Lung (tissue), 12 donors: ENCODE results near the gene C14orf119. TPM values are rescaled to one million over a fixed set of nuclear protein-coding genes. Genes with fewer than 3 reads are reported as not detected.

Experiments
- ATAC-seq: fragments of 200-7000 bp; cut with Tn5 transposase; one replicate; pipeline ENCODE4 v1.9.1; 2020; ENCODE audit warnings: moderate number of reproducible peaks; ENCODE audit not compliant: insufficient read depth, low FRiP score
- DNase-seq, 3 donors: peaks; one replicate each; pipeline ENCODE4 v3.0.0-alpha.2; 2013 to 2017
- H3K27ac ChIP-seq, 2 donors: one replicate each; pipeline ENCODE4 v1.5.1; 2013; ENCODE audit warnings: mild to moderate bottlenecking in 2 of 2, moderate library complexity in 2 of 2, control low read depth in 1 of 2, inconsistent platforms in 1 of 2, low read depth in 1 of 2, low read length in 1 of 2
- H3K27me3 ChIP-seq, 3 donors: one replicate each; pipeline ENCODE4 v1.5.1; 2013; ENCODE audit warnings: low read length in 2 of 3; ENCODE audit not compliant: control insufficient read depth in 3 of 3, insufficient read depth in 3 of 3
- H3K36me3 ChIP-seq, 4 donors: one replicate each; pipeline ENCODE4 v1.5.1; 2013; ENCODE audit warnings: low read length in 4 of 4, mild to moderate bottlenecking in 1 of 4, moderate library complexity in 1 of 4; ENCODE audit not compliant: control insufficient read depth in 4 of 4, insufficient read depth in 4 of 4
- H3K4me1 ChIP-seq, 5 donors: one replicate each; pipeline ENCODE4 v1.5.1; 2013; ENCODE audit warnings: low read length in 5 of 5, mild to moderate bottlenecking in 2 of 5, moderate library complexity in 1 of 5; ENCODE audit not compliant: control insufficient read depth in 5 of 5, insufficient read depth in 5 of 5
- H3K4me3 ChIP-seq: one replicate; pipeline ENCODE4 v1.5.1; 2013; ENCODE audit warnings: mild to moderate bottlenecking, control low read depth, moderate library complexity
- H3K9ac ChIP-seq, 2 donors: one replicate each; pipeline ENCODE4 v1.5.1; 2013; ENCODE audit warnings: low read length in 2 of 2, control low read depth in 1 of 2; ENCODE audit not compliant: insufficient read depth in 1 of 2
- H3K9me3 ChIP-seq, 4 donors: one replicate each; pipeline ENCODE4 v1.5.1; 2013; ENCODE audit warnings: low read length in 3 of 4, mild to moderate bottlenecking in 1 of 4, moderate library complexity in 1 of 4; ENCODE audit not compliant: control insufficient read depth in 4 of 4, insufficient read depth in 3 of 4
- CTCF ChIP-seq: IDR thresholded peaks from 2 replicates; pipeline ENCODE4 v1.5.1; 2012; ENCODE audit warnings: mild to moderate bottlenecking; ENCODE audit errors: control extremely low read depth, extremely low read depth
- WGBS, 2 donors: extraction: QIAGEN DNeasy Blood & Tissue Kit; methylation state at CpG; one replicate each; pipeline ENCODE4 v1.1.7; 2013; 5-methylcytosine and 5-hydroxymethylcytosine counted together
- polyA plus RNA-seq, 2 donors: library from polyadenylated mRNA; stranded (reverse); fragments of 200-250 nt; gene quantifications; one replicate each; pipeline ENCODE4 v1.2.1, GENCODE V29; 2013
- total RNA-seq, 2 donors: library from RNA; depleted of rRNA in 1 of 2; stranded (reverse); fragments of >200 nt in 1 of 2; gene quantifications; one replicate each; pipeline ENCODE4 v1.2.1, GENCODE V29; 2014 to 2021
- donor health status: control.
- donor health status: control.
- donor health status: Bipolar disorder and iron deficiency.
- donor health status: healthy.
- donor health status: DM: yes; HTN: yes; CAD: no.

C14orf119 gene
- total and polyA plus RNA-seq, 4 donors = 23.9 to 64.9 (median 41.4) TPM

DNA sequence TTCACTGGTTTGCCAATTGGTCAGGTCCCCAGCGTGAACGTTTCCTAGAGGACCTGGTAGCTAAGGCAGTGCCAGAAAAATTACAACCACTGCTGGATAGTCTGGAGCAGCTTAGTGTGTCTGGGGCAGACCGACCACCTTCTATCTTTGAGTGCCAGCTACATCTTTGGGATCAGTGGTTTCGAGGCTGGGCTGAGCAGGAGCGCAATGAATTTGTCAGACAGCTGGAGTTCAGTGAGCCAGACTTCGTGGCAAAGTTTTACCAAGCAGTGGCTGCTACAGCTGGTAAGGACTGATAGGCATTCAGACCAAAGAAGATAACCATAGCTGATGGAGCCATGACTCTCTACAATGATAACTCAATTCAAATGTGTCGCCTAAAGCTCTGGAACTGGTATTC is 2.5 kb downstream of the C14orf119 start:
- DNase-seq (no peak), ATAC-seq (no peak)
- no peaks in the 10 kb centered on the region for H3K27me3 ChIP-seq
- no peak for TF ChIP-seq CTCF
- H3K27ac ChIP-seq = peak overlapping the region in 1 of 2 donors; percentile 17
- no peaks in the 10 kb centered on the region for H3K9me3 ChIP-seq
- peaks cover 0 to 23% (median 9%) of the 10 kb centered on the region in 5 donors for H3K4me1 ChIP-seq
- no peak overlapping the region for H3K4me3 ChIP-seq
- peaks cover 8 to 19% (median 14%) of the 10 kb centered on the region in 4 donors for H3K36me3 ChIP-seq
- no peak overlapping the region for H3K9ac ChIP-seq
- WGBS, 2 donors = 82 to 91% methylated on average over 7 of the region's 7 CpGs

GRCh38 chr14:23099212-23099861 is 4.0 kb downstream of the C14orf119 start:
- no peak for TF ChIP-seq CTCF
- peaks cover 5 to 18% (median 14%) of the 10 kb centered on the region in 4 donors for H3K36me3 ChIP-seq
- peaks cover 0 to 13% (median 0%) of the 10 kb centered on the region in 5 donors for H3K4me1 ChIP-seq
- no peak overlapping the region for H3K4me3 ChIP-seq
- DNase-seq (no peak), ATAC-seq (no peak)
- H3K9ac ChIP-seq = no peak overlapping the region
- H3K27me3 ChIP-seq = no peaks in the 10 kb centered on the region
- no peaks in the 10 kb centered on the region for H3K9me3 ChIP-seq
- H3K27ac ChIP-seq = peak overlapping the region in 1 of 2 donors; percentile 71
- 72 to 84% methylated on average over 10 of the region's 10 CpGs for WGBS, 2 donors

GRCh38 chr14:23101213-23101970 is 6.1 kb downstream of the C14orf119 start:
- H3K27ac ChIP-seq = no peak overlapping the region
- TF ChIP-seq CTCF = no peak
- ATAC-seq (no peak), DNase-seq (no peak)
- H3K36me3 ChIP-seq = peaks cover 5 to 17% (median 12%) of the 10 kb centered on the region in 4 donors
- no peaks in the 10 kb centered on the region for H3K9me3 ChIP-seq
- WGBS, 2 donors = 87% methylated on average over 6 of the region's 6 CpGs
- peaks cover 0 to 20% (median 0%) of the 10 kb centered on the region in 5 donors for H3K4me1 ChIP-seq
- no peak overlapping the region for H3K9ac ChIP-seq
- H3K4me3 ChIP-seq = no peak overlapping the region
- no peaks in the 10 kb centered on the region for H3K27me3 ChIP-seq
